Activated CD4-positive, alpha-beta T cell treated with anti-CD3 and anti-CD28 coated beads for 4 hours (primary cell): ENCODE measurements around the gene ICAM1.

ENCODE experiments used
- DNase-seq, 2 donors: peaks; one replicate each; pipeline ENCODE4 v3.0.0-alpha.2; 2020

ICAM1 gene

DNA sequence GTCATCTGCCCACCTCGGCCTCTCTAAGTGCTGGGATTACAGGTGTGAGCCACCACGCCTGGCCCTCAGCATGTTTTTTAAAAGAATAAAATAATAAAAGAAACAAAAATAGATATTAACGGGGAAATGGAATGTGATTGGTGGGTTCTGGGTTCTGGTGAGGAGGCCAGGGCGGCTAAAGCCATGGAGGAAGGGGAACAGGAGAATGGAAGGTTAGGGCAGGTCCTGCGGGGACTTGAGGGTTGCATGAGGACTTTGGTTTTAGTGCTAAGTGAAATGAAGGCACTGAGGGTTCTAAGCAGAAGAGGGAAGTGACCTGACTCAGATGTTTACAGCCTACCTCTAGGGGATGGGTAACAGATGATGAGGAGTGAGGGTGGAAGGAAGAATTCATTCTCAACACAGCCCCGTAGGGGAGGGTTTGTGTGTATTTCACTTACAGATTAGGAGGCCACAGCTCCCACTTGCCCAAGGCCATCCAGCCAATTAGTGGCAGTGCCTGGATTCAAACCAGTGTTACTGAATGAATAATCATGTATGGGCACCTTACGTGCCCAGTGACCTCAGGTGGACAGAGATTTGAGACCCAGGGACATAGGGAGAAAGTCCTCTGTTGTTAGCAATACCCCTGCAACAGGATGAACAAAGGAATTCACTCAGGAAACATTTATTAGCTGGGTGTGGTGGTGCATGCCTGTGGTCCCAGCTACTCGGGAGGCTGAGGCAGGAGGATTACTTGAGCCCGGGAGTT is 25.6 kb upstream of the ICAM1 start:
- DNase-seq = no peak

DNA sequence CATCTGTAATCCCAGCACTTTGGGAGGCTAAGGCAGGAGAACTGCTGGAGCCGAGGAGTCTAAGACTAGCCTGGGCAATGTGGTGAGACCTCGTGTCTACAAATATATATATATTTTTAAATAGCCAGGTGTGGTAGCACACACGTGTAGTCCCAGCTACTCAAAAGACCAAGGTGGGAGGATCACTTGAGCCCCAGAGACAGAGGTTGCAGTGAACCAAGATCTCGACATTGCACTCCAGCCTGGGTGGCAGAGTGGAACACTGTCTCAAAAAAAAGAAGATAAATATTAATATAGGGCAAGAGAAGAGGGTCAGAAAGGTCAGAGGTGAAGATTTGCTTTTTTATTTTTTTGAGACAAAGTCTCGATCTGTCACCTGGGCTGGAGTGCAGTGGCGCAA is 24.4 kb upstream of the ICAM1 start:
- DNase-seq = no peak

DNA sequence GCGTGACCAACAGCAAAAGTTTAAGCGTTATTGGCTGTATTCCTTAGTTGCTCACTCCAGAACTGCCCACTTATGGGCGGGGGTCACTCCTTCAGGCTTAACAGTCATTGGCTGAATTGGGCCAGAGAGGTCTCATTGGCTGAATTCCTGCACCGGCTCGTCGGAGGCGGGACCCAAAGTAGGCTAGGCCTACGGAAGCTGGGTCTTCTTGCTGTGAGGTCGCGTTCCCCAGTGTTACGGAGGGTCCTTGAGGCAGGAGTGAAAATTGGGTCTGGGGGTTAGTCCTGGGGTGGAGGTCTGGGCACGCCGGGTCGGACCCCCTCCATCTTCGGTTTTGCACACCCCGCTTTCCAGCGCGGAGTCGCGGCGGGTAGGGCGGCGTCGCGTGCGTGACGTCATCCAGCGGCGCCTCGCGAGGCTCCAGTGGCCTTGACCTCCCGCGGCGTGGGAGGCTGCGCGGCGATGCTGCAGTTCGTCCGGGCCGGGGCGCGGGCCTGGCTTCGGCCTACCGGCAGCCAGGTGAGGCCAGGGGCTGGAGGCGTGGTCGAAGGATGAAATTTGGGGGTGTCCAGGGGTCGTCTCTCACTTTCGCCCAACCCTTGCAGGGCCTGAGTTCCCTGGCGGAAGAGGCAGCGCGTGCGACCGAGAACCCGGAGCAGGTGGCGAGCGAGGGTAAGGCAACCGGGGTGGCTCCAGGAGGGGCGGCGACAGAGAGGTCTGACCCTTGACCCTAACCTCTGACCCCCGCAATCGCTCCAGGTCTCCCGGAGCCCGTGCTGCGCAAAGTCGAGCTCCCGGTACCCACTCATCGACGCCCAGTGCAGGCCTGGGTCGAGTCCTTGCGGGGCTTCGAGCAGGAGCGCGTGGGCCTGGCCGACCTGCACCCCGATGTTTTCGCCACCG is 18.9 kb upstream of the ICAM1 start, which contains the start of gene MRPL4:
MRPL4 (plus strand) TSS at position 423 of the 903 bp plus-strand sequence; CDS start at position 463, 40 bp downstream.
- peak; percentile 95 to 96 for DNase-seq

DNA sequence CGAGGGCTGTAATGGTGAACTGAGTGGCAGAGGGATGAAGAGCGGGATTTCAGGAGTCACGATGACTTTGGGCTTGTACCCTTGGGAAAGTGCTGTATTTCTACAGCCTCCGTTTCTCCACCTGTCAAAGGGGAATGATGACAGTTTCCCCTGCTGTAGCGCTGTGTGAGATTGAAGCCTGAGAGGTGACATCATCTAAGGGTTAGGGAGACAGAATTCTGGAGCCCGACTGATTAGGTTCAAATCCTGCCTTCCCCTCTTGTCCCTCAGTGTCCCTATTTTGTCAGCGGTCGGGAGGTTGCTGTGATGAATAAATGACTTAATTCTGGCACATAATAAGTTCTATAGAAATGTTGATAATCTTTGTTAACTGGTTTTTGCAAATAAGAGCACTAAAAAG is 18.2 kb upstream of the ICAM1 start:
- no peak for DNase-seq

DNA sequence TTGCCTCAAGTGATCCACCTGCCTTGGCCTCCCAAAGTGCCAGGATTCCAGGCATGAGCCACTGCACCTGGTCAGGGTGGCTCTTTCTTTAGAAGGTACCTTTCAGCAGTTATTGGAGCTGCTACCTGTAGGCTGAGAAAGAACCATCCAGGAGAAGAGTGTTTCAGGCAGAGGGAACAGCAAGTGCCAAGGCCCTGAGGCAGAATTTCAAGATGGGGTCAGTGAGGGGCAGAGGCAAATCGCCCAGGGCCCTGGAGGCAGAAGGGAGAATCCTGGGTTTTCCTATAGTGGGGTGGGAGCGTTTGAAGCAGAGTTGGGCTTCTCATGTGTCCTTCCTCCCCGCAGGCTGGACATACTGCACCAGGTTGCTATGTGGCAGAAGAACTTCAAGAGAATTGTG is 16.7 kb upstream of the ICAM1 start:
- no peak for DNase-seq

DNA sequence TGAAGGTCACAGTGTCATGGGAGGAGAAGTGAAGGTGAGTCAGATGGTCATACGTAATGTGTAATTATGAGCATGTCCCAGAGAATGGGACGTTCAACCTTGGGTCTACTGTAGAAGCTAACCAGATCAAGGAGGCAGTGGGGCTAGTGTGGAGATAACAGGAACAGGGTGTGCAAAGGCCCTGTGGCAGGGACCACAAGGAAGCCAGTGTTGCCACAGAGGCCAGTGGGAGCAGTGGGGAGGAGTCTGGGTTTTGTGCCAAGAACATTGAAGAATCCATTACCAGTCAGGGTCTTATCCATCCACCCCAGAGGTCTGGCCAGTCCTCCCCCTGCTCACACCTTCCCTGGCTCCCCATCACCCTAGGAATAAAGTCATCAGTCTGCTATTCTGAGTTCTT is 15.6 kb upstream of the ICAM1 start:
- DNase-seq = no peak

DNA sequence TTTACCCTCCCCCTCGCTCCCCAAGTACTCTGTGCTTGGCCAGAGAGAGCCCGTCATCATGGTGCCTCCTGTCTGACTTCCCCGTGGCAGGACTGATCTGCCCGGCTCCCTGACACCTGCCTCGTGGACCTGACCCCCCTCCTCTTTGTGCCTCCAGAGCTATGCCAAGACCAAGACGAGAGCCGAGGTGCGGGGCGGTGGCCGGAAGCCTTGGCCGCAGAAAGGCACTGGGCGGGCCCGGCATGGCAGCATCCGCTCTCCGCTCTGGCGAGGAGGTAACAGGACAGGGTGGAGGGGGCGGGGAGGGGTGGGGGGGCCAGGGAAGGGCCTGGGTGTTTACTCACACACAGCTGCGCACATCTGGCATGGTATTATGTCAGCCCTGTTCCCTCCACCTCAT is 14.4 kb upstream of the ICAM1 start:
- no peak for DNase-seq

DNA sequence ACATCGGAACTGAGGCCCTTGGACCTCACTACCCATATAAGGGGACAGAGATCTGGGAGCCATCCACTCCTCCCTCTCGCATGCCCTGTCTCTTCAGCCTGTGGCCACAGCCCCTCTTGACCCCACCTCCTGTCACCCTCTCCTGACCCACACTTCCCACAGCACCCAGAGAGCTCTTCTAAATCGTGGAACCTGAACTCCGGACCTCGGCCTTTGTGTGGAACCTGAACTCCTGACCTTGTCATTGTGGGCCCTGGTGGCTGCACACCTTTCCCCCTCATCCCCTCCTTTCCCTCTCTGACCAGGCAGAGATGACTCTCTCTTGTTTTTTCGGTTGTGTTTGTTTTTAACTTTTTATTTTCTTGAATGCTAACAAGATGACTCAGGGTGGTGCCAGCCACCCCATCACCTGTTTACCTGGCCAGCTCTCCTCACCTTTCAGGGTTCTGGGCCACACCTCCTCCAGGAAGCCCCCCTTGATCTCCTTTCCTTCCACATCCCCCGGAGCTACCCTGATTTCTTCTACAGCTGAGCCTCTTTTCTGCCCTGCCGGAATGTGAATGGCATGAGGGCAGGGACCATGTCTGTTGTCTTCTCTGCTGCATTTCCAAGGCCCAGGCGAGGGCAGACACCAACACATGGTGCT is 13.8 kb upstream of the ICAM1 start:
- no peak for DNase-seq

DNA sequence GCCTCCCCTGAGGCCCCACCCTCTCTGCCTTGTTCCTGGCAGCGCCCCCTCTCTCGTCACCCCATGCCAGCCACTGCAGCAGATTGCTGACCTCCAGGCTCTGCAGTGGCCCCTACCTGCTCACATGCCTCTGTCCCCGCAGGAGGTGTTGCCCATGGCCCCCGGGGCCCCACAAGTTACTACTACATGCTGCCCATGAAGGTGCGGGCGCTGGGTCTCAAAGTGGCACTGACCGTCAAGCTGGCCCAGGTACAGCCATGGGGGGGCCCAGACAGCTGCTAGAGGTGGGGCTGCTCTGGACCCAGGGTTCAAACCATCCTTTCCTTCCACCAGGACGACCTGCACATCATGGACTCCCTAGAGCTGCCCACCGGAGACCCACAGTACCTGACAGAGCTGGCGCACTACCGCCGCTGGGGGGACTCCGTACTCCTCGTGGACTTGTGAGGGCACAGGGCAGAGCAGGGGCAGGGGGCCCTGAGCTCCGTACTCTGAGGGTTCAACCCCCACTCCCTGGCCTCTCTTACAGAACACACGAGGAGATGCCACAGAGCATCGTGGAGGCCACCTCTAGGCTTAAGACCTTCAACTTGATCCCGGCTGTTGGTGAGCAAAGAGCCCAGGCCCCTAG is 12.7 kb upstream of the ICAM1 start:
- DNase-seq = no peak

DNA sequence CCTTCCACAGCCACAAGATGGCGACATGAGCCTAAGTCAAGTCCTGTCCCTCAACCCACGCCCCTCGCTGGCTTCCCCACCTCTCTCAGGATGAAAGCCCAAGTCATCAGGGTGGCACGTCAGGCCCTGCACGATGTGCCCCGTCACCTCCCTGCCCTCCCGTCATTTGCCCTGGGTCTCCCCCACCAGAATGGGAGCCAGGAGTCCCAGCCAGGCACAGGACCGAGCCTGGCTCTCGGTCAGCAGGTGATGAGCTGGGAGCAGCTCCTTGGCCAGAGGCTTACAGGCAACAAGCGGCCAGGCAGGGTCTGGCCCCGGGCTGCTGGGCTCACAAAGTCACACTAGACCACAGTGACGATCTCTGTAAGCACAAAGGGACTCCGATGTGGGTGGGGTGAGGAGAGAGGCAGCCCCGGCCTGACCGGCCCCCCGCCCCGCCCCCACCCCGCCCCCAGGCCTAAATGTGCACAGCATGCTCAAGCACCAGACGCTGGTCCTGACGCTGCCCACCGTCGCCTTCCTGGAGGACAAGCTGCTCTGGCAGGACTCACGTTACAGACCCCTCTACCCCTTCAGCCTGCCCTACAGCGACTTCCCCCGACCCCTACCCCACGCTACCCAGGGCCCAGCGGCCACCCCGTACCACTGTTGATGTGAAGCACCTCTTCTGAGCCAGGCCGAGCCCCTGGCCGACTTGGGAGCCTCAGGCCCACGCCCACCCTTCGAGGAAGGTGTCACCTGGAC is 11.6 kb upstream of the ICAM1 start:
- peak; percentile 92 to 93 for DNase-seq

DNA sequence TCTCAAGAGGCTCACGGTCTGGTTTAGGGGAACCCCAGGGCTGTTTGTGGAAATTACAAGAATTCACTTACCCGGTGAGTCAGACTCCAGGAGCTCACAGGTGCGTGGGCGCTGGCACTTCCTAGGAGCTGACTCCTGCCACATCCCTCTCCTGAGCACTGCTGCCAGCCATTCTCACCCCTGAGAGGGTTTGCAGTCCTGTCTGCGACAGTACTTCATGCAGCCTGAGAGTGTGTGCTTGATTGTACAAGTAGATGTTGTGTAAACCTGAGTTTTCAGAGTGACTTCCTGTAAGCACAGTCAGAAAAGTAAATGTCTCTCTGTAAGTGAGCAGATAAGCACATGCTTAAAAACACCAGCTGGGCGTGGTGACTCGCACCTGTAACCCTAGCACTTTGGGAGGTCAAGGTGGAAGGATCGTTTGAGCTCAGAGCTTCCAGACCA is 10.8 kb upstream of the ICAM1 start:
- DNase-seq = peak; percentile 67 to 72

DNA sequence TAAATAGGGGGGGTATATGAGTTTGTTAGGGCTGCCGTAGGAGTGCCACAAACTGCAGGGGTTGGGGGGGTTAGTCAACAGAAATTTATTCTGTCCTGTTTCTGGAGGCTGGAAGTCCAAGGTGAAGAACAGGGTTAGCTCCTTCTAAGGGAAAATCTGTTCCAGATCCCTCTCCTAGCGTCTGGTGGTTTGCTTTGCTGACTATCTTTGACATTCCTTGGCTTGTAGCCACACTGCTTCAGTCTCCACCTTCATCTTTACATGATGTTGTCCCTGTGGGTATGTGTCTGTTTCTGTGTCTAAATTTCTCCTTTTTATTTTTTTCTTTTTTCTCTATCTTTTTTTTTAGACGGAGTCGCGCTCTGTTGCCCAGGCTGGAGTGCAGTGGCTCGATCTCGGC is 8.1 kb upstream of the ICAM1 start:
- no peak for DNase-seq

DNA sequence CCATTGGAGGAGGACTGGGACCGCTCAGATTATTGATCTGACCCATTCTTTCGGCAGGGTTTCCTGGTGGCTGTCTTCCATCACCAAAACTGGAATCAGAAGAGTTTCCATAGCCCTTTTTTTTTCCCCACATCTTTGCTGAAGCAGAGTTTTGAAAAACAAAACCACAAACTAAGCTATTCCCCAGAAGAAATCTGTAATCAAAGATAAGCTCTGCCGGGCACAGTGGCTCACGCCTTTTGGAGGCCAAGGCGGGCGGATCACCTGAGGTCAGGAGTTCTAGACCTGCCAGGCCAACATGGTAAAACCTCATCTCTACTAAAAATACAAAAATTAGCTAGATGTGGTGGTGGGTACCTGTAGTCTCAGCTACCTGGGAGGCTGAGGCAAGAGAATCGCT is 4.2 kb upstream of the ICAM1 start:
- DNase-seq = no peak

DNA sequence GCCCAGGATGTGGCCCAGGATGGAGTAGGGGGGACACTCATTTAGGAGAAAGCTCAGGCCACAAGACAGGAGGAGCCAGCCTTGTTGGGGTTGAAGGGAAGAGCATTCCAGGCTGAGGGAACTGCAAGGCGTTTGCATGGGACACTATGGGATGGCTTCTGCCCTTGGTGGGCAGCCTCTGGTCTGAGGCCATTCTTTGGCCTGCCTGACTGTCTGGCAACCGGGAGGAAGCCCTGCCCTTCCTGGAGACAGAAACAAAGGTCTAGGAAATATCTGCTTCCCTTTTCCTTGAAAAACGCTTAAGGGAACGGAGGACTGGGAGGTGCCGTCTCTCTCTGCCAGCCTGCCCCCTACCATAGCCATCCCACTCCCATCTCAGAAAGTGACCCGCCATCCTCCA is 2.8 kb upstream of the ICAM1 start:
- DNase-seq = no peak

DNA sequence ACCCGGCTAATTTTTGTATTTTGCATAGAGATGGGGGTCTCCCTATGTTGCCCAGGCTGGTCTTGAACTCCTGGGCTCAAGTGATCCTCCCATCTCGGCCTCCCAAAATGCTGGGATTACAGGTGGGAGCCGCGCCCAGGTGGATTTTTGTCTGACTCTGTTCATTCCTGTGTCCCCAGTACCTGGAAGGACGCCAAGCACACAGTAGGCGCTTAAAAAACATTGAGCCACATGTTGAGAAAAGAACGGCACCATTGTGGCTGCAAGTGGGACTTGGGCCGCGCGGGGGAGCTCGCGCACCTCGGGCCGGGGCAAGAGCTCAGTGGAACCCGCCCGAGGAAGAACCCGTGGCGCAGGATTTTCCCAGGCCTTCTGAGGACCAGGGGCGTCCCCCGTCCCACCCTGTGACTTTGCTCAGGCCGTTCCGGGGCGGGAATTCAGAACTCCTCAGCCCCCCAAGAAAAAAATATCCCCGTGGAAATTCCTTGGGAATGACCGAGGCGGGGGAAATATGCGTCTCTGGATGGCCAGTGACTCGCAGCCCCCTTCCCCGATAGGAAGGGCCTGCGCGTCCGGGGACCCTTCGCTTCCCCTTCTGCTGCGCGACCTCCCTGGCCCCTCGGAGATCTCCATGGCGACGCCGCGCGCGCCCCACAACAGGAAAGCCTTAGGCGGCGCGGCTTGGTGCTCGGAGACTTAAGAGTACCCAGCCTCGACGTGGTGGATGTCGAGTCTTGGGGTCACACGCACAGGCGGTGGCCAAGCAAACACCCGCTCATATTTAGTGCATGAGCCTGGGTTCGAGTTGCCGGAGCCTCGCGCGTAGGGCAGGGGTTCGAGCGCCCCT is 1.4 kb upstream of the ICAM1 start:
- peak; percentile 80 to 89 for DNase-seq

DNA sequence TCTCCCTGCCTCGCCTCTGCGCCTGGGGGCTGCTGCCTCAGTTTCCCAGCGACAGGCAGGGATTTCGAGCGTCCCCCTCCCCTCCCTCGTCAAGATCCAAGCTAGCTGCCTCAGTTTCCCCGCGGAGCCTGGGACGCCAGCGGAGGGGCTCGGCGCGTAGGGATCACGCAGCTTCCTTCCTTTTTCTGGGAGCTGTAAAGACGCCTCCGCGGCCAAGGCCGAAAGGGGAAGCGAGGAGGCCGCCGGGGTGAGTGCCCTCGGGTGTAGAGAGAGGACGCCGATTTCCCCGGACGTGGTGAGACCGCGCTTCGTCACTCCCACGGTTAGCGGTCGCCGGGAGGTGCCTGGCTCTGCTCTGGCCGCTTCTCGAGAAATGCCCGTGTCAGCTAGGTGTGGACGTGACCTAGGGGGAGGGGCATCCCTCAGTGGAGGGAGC is 722 bp upstream of the ICAM1 start:
- DNase-seq = peak; percentile 55 to 70

DNA sequence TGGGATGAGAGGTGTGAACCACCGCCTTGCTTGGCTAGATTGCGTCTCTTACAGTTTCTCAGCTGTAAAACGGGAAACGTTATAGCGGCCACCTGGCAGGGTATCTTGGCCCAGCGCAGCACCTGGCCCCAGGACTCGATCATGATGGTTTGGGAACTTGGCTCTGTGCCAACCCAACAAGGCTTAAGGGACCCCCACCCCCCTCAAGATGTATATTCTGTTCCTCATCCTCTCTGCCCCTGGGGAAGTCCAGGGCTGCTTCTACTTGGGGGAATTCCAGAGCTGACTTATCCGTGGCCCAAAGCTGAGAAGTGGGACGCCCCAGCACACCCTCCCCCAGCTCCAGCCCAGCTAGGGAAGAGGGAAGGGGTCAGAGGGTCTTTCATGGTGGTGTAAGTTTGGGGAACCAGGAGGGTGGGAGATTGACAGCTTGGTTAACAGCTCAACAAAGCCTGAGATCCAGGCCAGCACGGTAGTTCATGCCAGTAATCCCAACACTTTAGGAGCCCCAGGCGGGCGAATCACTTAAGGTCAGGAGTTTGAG is 695 bp downstream of the ICAM1 start:
- DNase-seq = peak; percentile 42 to 52

DNA sequence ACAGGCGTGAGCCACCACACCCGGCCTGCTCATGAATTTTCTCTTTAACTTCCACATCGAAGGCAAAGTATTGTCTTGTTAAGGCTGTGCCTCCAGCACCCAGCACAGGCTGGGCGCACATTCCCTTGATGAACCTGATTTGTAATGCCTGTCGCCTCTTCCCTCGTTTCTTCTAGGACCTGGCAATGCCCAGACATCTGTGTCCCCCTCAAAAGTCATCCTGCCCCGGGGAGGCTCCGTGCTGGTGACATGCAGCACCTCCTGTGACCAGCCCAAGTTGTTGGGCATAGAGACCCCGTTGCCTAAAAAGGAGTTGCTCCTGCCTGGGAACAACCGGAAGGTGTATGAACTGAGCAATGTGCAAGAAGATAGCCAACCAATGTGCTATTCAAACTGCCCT is 3.7 kb downstream of the ICAM1 start:
- no peak for DNase-seq

DNA sequence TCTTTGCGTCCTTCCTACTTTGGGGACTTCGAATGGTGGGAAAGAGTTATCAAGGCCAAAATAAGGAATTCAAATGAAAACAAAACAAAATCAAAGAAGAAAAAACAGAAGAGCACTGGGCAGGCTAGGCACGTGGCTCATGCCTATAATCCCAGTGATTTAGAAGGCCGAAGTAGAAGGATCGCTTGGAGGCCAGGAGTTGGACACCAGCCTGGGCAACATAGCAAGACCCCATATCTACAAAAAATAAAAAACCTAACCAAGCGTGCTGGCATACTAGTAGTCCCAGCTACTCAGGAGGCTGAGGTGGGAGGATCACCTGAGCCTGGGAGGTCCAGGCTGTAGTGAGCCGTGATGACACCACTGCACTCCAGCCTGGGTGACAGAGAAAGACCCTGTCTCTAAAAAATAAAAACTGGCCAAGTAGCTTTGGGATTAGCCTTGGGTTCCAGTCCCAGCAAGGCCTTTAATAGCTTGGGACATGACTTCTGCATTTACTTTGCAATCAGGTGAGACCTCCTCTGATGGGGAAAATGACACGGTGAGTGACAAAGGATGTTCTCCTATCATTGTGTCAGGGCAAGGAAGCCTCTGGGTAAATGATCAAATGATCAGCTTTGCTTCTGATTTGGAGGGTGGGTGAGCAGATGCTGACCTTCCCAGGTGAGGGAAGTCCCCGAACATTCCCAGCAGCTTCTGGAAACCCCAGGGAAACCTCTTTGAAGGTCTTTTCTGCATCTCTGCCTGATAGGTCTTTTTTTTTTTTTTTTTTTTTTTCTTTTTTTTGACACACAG is 7.1 kb downstream of the ICAM1 start:
- DNase-seq = no peak

DNA sequence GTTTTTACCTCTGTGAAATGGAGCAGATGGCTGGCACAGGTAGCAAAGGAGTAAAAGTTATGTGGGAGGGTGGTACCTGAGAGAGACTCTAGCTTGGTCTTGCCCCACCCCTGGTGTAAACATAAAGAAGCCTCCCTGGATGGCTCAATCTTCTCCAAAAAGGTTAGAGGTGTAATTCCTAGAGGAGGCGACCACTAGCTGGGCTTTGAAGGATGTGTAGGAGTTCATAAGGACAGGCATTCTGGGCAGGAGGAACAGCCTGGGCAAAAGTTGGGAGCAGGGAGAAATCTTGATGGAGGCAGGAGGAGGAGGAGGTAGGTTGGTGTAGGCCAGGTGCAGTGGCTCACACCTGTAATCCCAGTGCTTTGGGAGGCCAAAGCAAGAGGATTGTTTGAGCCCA is 8.0 kb downstream of the ICAM1 start:
- DNase-seq = no peak
